Stimulated activated CD8-positive, alpha-beta memory T cell treated with anti-CD3 and anti-CD28 coated beads, Interleukin-7, amount 100 ng/mL, for 24 hours (primary cell): ENCODE data around the gene INSM2.

Experiments
- DNase-seq: peaks from one replicate; pipeline ENCODE4 v3.0.0-alpha.2; 2020; ENCODE audit warnings: low read depth

The INSM2 gene

GRCh38 chr14:35533357-35534207 lies at the start of gene INSM2:
INSM2 (plus strand) TSS chr14:35534164; CDS start chr14:35534253, 89 bp downstream.
- peak; percentile 54 for DNase-seq

GRCh38 chr14:35492569-35493014 lies 41.4 kb upstream of the INSM2 start:
- DNase-seq, result no peak

- DNase-seq, result no peak
Observed at GRCh38 chr14:35495278-35495677, 38.7 kb upstream of the INSM2 start.

- DNase-seq, result no peak
Observed at GRCh38 chr14:35499180-35499579, 34.8 kb upstream of the INSM2 start.

GRCh38 chr14:35503646-35504045 lies 30.3 kb upstream of the INSM2 start:
- no peak for DNase-seq

- no peak for DNase-seq
Observed at GRCh38 chr14:35504260-35504659, 29.7 kb upstream of the INSM2 start.

- no peak for DNase-seq
Observed at GRCh38 chr14:35506461-35506860, 27.5 kb upstream of the INSM2 start.

- no peak for DNase-seq
Observed at GRCh38 chr14:35506927-35507326, 27.0 kb upstream of the INSM2 start.

GRCh38 chr14:35509846-35510245 lies 24.1 kb upstream of the INSM2 start:
- no peak for DNase-seq

GRCh38 chr14:35512765-35513164 lies 21.2 kb upstream of the INSM2 start:
- DNase-seq, result no peak

- DNase-seq, result no peak
Observed at GRCh38 chr14:35515916-35516315, 18.0 kb upstream of the INSM2 start.

- DNase-seq, result no peak
Observed at GRCh38 chr14:35519986-35520385, 14.0 kb upstream of the INSM2 start.

- DNase-seq, result no peak
Observed at GRCh38 chr14:35525695-35526094, 8.3 kb upstream of the INSM2 start.

- DNase-seq, result no peak
Observed at GRCh38 chr14:35526962-35527361, 7.0 kb upstream of the INSM2 start.

GRCh38 chr14:35531960-35532747 lies 1.8 kb upstream of the INSM2 start:
- DNase-seq, result no peak

- DNase-seq, result no peak
Observed at GRCh38 chr14:35532783-35533356, 1.1 kb upstream of the INSM2 start.

GRCh38 chr14:35534208-35534872 lies 376 bp downstream of the INSM2 start:
- no peak for DNase-seq

- DNase-seq, result peak; percentile 41
Observed at GRCh38 chr14:35534873-35535482, 1.0 kb downstream of the INSM2 start.

- DNase-seq, result no peak
Observed at GRCh38 chr14:35535483-35536112, 1.6 kb downstream of the INSM2 start.

GRCh38 chr14:35539969-35540368 lies 6.0 kb downstream of the INSM2 start:
- DNase-seq, result no peak

- no peak for DNase-seq
Observed at GRCh38 chr14:35543006-35543405, 9.0 kb downstream of the INSM2 start.
